GM21717 (cell line): ENCODE results near the gene SLC16A6.
"Not testable (repeated sequence)": the region's sequence is repeated elsewhere in the genome, so short reads cannot be mapped to it uniquely, and the experiment has no call there.

Source experiments
- ATAC-seq: cut with Tn5 transposase; IDR thresholded peaks from one replicate; pipeline ENCODE4 v1.9.1; 2021; ENCODE audit warnings: mild to moderate bottlenecking, moderate library complexity; ENCODE audit not compliant: unreplicated experiment

The SLC16A6 gene

GRCh38 chr17:68253426-68253825, 37.5 kb downstream of the SLC16A6 start:
- ATAC-seq, result not testable (repeated sequence)

GRCh38 chr17:68249354-68249765, 41.6 kb downstream of the SLC16A6 start:
- ATAC-seq, result no peak

GRCh38 chr17:68248891-68249290, 42.0 kb downstream of the SLC16A6 start:
- ATAC-seq, result no peak

- ATAC-seq, result peak; percentile 40
These were observed 42.6 kb downstream of the SLC16A6 start for GRCh38 chr17:68248199-68248825.

GRCh38 chr17:68247445-68248198, 43.3 kb downstream of the SLC16A6 start, which contains the start of gene AMZ2:
Gene AMZ2, plus strand, starts transcription at chr17:68248043. Its CDS starts 2,145 bp downstream, at chr17:68250188.
- peak; percentile 81 for ATAC-seq

- ATAC-seq, result no peak
These were observed 44.5 kb downstream of the SLC16A6 start for GRCh38 chr17:68246271-68247028.

GRCh38 chr17:68239632-68240366, 51.1 kb downstream of the SLC16A6 start:
- ATAC-seq, result no peak

- peak; percentile 28 for ATAC-seq
These were observed 52.1 kb downstream of the SLC16A6 start for GRCh38 chr17:68238871-68239253.

GRCh38 chr17:68238164-68238870, 52.6 kb downstream of the SLC16A6 start:
- ATAC-seq, result peak; percentile 7

GRCh38 chr17:68237369-68238163, 53.4 kb downstream of the SLC16A6 start:
- ATAC-seq, result peak; percentile 71

GRCh38 chr17:68235336-68235791, 55.6 kb downstream of the SLC16A6 start:
- ATAC-seq, result not testable (repeated sequence)

GRCh38 chr17:68234726-68235335, 56.1 kb downstream of the SLC16A6 start:
- peak; percentile 30 for ATAC-seq

GRCh38 chr17:68232741-68233140, 58.2 kb downstream of the SLC16A6 start:
- not testable (repeated sequence) for ATAC-seq

GRCh38 chr17:68231541-68231940, 59.4 kb downstream of the SLC16A6 start:
- no peak for ATAC-seq

- ATAC-seq, result not testable (repeated sequence)
These were observed 59.8 kb downstream of the SLC16A6 start for GRCh38 chr17:68231131-68231530.

- ATAC-seq, result no peak
These were observed 61.3 kb downstream of the SLC16A6 start for GRCh38 chr17:68229619-68230018.

- no peak for ATAC-seq
These were observed 61.9 kb downstream of the SLC16A6 start for GRCh38 chr17:68228817-68229570.

- not testable (repeated sequence) for ATAC-seq
These were observed 62.8 kb downstream of the SLC16A6 start for GRCh38 chr17:68228039-68228680.
